Measurements from ENCODE around the gene CR1.
"Not testable (repeated sequence)": the region's sequence is repeated elsewhere in the genome, so short reads cannot be mapped to it uniquely, and the experiment has no call there.

Gene CR1

GRCh38 chr1:207503950-207504349, 8.0 kb downstream of the CR1 start:
- no peak for DNase-seq (ENCODE audit: low read depth)

GRCh38 chr1:207504438-207504837, 8.5 kb downstream of the CR1 start:
- DNase-seq (ENCODE audit: low read depth) = no peak

- no peak for DNase-seq (ENCODE audit: low read depth)
Observed at GRCh38 chr1:207510444-207510843, 14.5 kb downstream of the CR1 start.

GRCh38 chr1:207514890-207515289, 18.9 kb downstream of the CR1 start:
- DNase-seq (ENCODE audit: low read depth) = no peak

GRCh38 chr1:207516729-207517128, 20.8 kb downstream of the CR1 start:
- DNase-seq (ENCODE audit: low read depth) = no peak

DNA sequence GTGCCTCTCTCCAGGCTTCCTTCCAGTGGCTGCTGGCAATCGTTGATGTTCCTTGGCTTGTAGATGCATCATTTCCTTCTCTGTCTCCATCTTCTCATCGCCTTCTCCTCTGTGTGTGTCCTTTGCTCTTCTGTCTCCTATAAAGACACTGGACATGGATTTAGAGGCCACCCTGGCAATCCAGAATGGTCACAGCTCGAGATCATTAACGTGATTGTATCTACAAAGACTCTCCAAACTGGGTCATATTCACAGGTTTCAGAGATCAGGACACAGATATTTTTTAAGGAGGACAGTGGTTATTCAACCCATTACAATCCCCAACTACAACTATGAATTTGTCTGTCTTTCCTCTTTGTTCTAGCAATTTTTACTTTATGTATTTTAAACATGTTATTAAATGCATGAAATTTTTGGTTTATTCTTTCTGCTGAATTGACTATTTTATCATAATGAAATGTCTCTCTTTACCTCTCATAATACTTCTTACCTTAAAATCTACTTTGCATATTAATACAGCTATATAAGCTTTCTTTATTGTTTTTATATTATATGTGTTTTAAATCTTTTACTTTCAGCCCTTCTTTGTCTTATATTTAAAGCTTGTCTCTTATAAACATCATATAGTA, 22.8 kb downstream of the CR1 start:
- DNase-seq (ENCODE audit: low read depth) = no peak

DNA sequence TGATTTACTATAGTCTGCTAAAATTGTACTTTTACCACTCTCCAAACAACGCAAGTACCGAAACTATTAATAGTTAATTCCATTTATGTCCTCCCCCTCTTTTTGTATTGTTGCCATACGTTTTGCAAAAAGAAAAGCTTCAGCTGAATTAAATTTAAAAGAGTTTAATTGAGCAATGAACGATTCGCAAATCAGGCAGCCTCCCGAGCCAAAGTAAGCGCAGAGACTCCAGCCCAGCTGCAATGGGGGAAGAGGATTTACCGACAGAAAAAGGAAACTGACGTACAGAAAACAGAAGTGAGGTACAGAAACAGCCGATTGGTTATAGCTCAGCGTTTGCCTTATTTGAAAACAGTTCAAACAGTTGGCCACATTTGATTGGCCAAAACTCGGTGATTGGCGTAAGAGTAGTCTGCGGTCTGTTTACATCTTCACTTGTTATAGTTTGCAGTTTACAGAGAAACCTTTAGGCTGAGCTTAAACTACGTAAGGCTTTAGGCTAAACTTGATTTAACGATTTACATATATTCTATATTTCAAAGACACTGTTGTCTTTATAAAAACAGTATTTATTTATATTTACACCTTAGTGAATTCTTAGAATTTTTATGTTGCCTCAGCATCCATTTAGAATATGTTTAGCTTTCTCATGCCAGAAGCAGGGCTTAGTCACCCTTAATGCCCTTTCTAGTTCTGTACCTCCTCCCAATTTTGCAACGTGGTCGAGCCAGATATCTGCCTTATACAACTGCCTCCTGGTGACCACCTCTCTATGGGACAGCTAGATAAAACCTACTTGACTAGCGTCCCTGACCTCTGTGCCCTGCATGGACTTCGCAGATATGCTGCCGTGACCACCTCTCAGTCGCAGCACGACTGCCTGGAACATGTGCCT, 23.8 kb downstream of the CR1 start:
- no peak for DNase-seq (ENCODE audit: low read depth)

- DNase-seq (ENCODE audit: low read depth) = not testable (repeated sequence)
Observed at GRCh38 chr1:207520400-207521345, 24.7 kb downstream of the CR1 start.

DNA sequence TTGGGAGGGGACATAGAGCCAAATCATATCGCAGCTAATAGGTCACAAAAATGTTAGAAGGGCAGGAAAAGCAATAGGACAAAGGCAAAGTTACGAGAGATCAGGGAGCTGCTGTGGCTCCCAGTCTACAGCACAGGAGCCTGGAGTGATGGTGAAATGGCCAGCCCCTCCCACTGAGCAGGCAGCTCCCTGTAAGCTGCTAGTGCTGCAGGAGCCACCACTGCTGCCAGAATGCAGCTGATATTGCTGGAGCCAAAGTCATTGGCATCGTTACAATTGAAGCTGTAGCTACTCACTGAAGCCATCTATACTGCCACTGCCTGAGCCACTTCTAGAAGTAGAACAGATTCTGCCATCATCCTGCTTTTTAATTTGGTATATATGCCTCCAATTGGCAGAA, 29.3 kb downstream of the CR1 start:
- DNase-seq (ENCODE audit: low read depth) = not testable (repeated sequence)

DNA sequence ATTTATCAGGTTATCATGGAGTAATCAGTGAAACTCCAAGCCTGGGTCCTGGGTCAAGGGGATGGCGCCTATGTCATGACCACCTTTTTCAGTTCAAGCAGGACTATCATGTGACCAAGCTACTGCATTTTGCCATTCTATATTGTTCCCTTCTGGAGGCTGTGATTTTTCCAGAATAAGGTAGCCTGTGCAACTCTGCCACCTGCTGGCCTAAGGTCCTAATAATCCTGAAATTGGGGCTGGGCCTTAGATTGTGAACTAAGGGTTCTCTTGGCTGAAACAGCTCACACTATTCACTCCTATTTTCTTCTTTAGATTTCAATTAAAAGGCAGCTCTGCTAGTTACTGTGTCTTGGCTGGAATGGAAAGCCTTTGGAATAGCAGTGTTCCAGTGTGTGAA, 32.4 kb downstream of the CR1 start:
- DNase-seq (ENCODE audit: low read depth) = not testable (repeated sequence)

DNA sequence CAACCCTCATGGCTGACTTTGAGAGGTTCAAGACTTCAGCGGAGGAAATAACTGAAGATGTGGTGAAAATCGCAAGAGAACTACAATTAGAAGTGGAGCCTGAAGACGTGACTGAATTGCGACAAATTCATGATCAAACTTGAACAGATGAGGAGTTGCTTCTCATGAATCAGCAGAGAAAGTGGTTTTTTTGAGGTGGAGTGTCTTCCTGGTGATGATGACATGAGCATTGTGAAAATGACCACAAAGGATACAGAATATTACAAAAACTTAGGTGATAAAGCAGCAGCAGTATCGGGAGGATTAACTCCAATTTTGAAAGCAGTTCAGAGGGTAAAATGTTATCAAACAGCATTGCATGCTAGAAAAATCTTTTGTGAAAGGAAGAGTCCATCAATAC, 40.3 kb downstream of the CR1 start:
- not testable (repeated sequence) for DNase-seq (ENCODE audit: low read depth)

- not testable (repeated sequence) for DNase-seq (ENCODE audit: low read depth)
Observed at GRCh38 chr1:207546677-207547357, 50.9 kb downstream of the CR1 start.

- DNase-seq (ENCODE audit: low read depth) = not testable (repeated sequence)
Observed at GRCh38 chr1:207554823-207555222, 58.9 kb downstream of the CR1 start.

DNA sequence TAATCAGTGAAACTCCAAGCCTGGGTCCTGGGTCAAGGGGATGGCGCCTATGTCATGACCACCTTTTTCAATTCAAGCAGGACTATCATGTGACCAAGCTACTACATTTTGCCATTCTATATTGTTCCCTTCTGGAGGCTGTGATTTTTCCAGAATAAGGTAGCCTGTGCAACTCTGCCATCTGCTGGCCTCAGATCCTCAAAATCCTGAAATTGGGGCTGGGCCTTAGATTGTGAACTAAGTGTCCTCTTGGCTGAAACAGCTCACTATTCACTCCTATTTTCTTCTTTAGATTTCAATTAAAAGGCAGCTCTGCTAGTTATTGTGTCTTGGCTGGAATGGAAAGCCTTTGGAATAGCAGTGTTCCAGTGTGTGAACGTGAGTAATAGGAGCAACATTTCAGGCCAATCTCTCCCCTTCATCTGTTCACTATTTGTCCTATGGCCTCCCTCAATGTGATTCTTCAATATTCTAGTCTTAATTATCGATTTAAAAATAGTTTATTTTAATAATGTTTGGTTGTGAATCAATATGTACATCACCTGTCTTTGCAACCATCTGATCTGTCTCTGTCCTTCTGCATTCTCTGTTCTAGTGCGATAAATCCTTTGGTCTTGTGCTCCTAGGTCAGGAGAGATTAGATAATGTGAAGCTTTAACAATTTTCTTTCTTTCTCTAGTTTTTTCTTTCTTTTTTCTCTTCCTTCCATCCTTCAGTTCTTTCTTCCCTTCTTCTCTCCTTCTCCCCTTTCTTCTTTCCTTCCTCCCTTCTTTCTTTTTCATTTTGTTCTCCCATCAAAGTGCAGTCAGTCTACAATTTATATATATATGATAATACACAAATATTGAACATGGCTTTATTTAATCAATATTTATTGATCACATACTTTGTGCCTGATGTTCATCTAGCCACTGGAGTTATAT, 69.8 kb downstream of the CR1 start:
- DNase-seq (ENCODE audit: low read depth) = no peak

- DNase-seq (ENCODE audit: low read depth) = not testable (repeated sequence)
Observed at GRCh38 chr1:207571926-207572325, 76.0 kb downstream of the CR1 start.

DNA sequence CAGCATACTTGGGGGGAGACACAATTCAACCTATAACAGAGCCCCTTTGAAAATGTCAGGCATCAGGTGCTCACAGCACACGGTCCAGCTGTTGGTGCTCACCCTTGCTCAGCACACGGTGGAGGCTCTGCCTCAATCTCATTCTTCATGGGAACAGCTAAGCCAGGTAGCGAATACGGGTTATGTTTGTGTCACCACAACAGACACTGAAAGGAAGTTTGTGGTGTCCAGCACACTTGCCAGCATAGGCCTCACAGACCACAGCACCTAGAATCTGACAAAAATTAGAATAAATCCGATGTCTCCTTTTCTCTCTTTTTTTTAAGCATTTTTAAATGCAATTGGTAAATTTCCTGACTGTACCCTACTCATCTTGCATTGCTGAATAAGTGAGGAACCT, 77.1 kb downstream of the CR1 start:
- DNase-seq (ENCODE audit: low read depth) = not testable (repeated sequence)

DNA sequence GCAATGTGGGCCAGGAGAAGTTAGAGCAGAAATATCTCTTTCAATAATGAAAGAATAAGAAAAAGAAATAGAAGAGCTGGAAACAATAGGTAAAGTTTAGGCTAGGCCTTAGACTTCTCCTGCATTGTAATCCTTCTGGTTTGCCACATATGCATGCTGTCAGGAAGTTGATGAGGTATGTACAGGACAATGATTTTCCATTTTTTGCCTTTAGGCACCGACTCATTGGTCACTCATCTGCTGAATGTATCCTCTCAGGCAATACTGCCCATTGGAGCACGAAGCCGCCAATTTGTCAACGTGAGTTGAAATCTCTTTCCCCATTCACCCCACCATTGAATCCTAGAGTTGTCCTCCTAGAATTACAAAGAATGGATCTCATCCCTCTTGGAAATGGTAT, 79.4 kb downstream of the CR1 start:
- not testable (repeated sequence) for DNase-seq (ENCODE audit: low read depth)

DNA sequence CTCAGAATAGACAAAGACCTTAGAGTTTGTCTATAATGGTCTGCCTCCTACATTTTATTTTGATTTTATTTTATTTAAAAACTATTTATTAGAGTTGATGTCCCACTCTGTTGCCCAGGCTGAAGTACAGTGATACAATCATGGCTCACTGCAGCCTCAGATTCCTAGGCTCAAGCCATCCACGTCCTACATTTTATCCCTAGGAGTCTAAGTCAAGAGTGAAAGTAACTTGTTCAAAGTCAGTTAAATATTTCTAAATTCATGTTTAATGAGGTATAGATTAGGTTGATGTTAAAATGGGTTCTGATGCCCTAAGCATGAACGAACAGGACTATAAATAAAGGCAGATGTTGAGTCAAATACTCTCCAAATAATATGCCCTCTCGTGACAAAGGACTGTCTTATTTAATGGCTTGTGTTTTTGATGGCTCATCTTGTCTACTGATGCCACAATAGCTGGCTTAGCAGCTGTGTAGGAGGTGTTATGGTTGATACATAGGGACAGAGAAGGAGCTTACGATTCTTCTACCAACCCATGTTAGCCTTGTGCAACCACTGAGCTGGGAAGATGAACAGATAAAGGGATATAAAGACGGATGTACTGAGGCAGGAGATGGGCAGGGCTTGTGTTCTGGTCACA, 83.0 kb downstream of the CR1 start:
- DNase-seq (ENCODE audit: low read depth) = no peak

DNA sequence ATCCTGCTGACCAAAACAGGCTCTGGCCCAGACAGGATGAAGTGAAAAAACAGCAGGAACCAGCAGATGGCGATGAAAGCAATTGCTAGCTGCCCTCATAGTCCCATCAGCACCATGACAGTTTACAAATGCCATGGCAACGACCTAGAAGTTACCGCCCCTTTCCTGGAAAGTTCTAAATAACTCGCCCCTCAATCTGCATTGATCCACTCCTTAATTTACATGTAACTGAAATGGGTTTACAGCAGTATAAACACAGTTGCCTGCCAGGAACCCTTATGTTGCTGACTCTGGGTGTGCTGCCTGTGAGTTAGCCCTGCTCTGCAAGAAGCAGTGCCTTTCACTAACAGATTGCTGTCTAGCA, 83.5 kb downstream of the CR1 start:
- DNase-seq (ENCODE audit: low read depth) = no peak

DNA sequence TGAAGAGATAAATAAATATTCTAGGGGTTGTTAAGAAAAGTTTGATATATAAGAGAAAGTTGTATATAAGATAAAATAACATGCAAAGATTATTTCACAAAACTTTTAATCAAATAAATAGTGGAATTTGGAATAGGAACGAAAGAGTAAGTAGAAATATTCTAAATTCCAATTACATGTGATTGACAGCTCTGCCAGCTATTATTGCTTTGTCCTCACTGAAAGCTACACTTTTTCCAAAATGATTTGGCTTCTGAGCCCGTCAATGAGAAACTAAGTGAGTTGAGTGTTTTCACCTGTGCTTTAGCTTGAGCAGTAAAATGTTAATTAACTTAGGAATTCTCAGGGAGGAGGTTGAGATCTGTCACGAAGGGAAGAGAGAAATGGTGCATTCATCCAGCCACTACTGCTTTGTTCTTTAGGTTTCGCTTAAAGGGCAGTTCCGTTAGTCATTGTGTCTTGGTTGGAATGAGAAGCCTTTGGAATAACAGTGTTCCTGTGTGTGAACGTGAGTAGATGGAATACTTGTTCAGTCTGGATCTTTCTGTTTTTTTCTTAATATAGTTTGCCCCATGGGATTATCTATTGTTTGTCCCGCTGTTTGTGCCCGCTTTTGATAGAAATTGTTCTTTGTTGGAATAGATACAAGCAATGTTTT, 85.7 kb downstream of the CR1 start:
- DNase-seq (ENCODE audit: low read depth) = no peak
